A673 (cell line): ENCODE data around the gene ADGRG3. TPM values are rescaled to one million over a fixed set of nuclear protein-coding genes. Genes with fewer than 3 reads are reported as not detected.
A peak's percentile ranks its signal among the peaks of the same experiment; 100 is the strongest.

Experiments
- BruUV-seq: library from RNA; stranded (reverse); fragments of 400-500 nt; replicated peaks from 2 replicates; lab custom pipeline; 2021; lab: Mats Ljungman, UMichigan
- CTCF ChIA-PET: fragments of 300-600 bp; sonication (Branson Sonifier 250); formaldehyde crosslinking; loops from one replicate; lab custom pipeline; 2022; ENCODE audit warnings: antibody characterized with exemption; lab: Charles Lee
- POLR2A ChIA-PET: fragments of 300-600 bp; sonication (Branson Sonifier 250); formaldehyde crosslinking; loops from one replicate; lab custom pipeline; 2022; ENCODE audit warnings: antibody characterized with exemption; ENCODE audit not compliant: low non-redundant PET; lab: Charles Lee
- DNase-seq: peaks from one replicate; pipeline ENCODE4 v3.0.0-alpha.2; 2015; ENCODE audit warnings: low spot score
- H3K27ac ChIP-seq: fragments of 200-600 bp; sonication (generic); 2 replicates; pipeline ENCODE4 v1.5.1; 2016; ENCODE audit warnings: mixed run types, low read depth, mild to moderate bottlenecking, mixed read lengths, antibody characterized with exemption, low read length; ENCODE audit not compliant: poor library complexity, severe bottlenecking
- H3K27me3 ChIP-seq: fragments of 200-600 bp; sonication (generic); replicated peaks from 2 replicates; pipeline ENCODE4 v1.6.1; 2017; ENCODE audit warnings: mixed run types, low read depth, mild to moderate bottlenecking, mixed read lengths, antibody characterized with exemption, low read length; ENCODE audit not compliant: insufficient read depth, poor library complexity
- H3K36me3 ChIP-seq: fragments of 200-600 bp; sonication (generic); 2 replicates; pipeline ENCODE4 v1.6.1; 2016; ENCODE audit warnings: mixed run types, mild to moderate bottlenecking, mixed read lengths, antibody characterized with exemption, low read length; ENCODE audit not compliant: insufficient read depth, poor library complexity, severe bottlenecking
- H3K4me1 ChIP-seq: fragments of 200-600 bp; sonication (generic); 2 replicates; pipeline ENCODE4 v1.6.1; 2017; ENCODE audit warnings: mixed run types, mild to moderate bottlenecking, mixed read lengths, antibody characterized with exemption, low read length; ENCODE audit not compliant: insufficient read depth, poor library complexity, severe bottlenecking
- H3K4me3 ChIP-seq: fragments of 200-600 bp; sonication (generic); 2 replicates; pipeline ENCODE4 v1.5.1; 2016; ENCODE audit warnings: low read depth, mixed run types, mild to moderate bottlenecking, mixed read lengths, low read length; ENCODE audit not compliant: poor library complexity, severe bottlenecking
- H3K9me3 ChIP-seq: fragments of 200-600 bp; sonication (generic); 2 replicates; pipeline ENCODE4 v1.6.1; 2016; ENCODE audit warnings: mixed run types, low read depth, mild to moderate bottlenecking, mixed read lengths, antibody characterized with exemption, low read length; ENCODE audit not compliant: poor library complexity, severe bottlenecking
- EZH2 ChIP-seq: fragments of 200-600 bp; sonication (generic); IDR thresholded peaks from 2 replicates; pipeline ENCODE4 v1.6.1; 2017; ENCODE audit warnings: borderline replicate concordance, low read depth, mild to moderate bottlenecking, mixed read lengths, antibody characterized with exemption, low read length; ENCODE audit not compliant: poor library complexity, severe bottlenecking
- intact Hi-C: fragments of 100-400 bp; cut with micrococcal nuclease; formaldehyde crosslinking; loops from one replicate; pipeline ENCODE4 v1.10.0; 2022; ENCODE audit not compliant: unreplicated experiment
- total RNA-seq: library from RNA; stranded (reverse); gene quantifications from 2 replicates; pipeline ENCODE4 v1.2.3, GENCODE V29; 2021
- TF ChIP-seq, protein P1 (sequence below): fragments of 300-800, 200-600 bp; sonication (generic); conservative IDR thresholded peaks from 2 replicates; pipeline ENCODE4 v1.5.1; 2017; ENCODE audit warnings: low read depth, mild to moderate bottlenecking, antibody characterized with exemption, low read length, moderate library complexity, mixed read lengths

The ADGRG3 gene
- total RNA-seq, 1 experiment from 2014 or later: not detected

DNA sequence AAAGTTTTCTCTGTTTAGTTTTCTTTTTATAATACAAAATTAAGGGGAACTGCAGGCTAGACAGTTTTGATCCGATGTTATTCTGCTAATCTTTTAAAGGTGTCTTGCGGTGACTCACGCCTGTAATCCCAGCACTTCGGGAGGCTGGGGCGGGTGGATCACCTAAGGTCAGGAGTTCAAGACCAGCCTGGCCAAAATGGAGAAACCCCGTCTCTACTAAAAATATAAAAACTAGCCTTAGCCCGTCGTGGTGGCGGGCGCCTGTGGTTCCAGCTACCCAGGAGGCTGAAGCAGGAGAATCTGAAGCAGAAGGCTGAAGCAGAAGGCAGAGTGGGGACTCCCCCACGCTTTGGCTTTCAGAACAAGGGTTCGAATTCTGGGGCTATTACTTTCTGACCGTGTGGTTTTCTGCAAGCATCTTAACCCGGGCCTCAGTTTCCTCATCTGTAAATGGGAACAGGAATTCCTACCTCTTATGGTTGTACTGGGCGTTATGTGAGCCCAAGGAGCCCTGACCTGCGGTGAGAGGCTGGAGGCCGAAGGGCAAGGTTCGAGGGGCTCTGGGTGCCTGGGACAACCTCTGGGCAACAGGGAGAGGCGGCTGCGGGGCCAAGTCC, 66.3 kb downstream of the ADGRG3 start:
- no peaks in the 10 kb centered on the region for H3K27me3 ChIP-seq
- peak overlapping the region; percentile 87 for H3K27ac ChIP-seq
- CTCF ChIA-PET: no interaction called here
- peaks cover 11% of the 10 kb centered on the region for H3K36me3 ChIP-seq
- H3K4me3 ChIP-seq: peak overlapping the region; percentile 61
- no peak for DNase-seq
- TSS peak; percentile 86 for BruUV-seq
- H3K9me3 ChIP-seq: peaks cover 9% of the 10 kb centered on the region
- intact Hi-C loops: no loop called here
- POLR2A ChIA-PET: no interaction called here
- TF ChIP-seq, protein P1, sequence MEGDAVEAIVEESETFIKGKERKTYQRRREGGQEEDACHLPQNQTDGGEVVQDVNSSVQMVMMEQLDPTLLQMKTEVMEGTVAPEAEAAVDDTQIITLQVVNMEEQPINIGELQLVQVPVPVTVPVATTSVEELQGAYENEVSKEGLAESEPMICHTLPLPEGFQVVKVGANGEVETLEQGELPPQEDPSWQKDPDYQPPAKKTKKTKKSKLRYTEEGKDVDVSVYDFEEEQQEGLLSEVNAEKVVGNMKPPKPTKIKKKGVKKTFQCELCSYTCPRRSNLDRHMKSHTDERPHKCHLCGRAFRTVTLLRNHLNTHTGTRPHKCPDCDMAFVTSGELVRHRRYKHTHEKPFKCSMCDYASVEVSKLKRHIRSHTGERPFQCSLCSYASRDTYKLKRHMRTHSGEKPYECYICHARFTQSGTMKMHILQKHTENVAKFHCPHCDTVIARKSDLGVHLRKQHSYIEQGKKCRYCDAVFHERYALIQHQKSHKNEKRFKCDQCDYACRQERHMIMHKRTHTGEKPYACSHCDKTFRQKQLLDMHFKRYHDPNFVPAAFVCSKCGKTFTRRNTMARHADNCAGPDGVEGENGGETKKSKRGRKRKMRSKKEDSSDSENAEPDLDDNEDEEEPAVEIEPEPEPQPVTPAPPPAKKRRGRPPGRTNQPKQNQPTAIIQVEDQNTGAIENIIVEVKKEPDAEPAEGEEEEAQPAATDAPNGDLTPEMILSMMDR: no peak
- no peak for TF ChIP-seq EZH2
- H3K4me1 ChIP-seq: peaks cover 11% of the 10 kb centered on the region

DNA sequence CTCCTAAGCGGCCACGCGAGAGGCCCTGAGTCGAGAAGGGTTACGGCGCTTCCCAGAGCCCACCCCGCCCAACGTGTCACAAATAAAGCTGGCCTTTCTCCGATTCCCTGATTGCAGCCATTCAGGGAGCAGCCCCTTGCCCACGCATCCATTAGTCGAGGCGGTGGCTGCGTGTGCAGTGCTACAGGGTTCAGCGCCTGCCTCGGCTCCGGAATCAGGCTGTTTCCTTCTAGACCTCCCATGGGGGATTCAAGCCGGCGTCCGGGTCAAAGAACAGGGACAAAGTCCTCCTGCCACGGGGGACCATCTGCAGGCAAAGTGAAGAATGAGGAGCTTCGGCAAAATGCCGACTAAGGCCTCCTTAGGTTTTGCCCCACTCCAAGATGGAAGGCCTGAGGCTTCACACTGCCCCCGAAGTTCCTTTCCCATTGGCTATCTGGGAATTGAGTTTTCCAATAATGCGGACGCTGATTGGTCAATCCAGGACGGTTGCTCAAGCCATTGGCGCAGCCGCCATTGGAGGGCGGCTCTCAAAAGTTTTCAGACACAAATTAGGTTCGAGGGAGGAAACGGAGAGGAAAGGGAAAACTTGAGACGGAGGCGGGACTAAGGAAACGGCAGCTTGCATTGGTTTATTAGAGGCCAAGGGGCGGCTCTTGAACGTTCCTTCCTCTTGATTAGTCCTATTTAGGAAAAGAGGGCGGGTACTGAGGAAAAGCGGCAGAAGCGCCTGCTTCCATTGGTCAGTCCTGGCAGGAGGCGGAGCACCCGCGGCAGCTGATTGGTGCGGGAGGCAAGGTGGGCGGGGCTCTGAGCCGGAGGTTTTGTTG, 67.0 kb downstream of the ADGRG3 start:
- Histone ChIP-seq H3K9me3 (peaks cover 9% of the 10 kb centered on the region), H3K4me1 (peaks cover 11% of the 10 kb centered on the region), H3K27ac (peak overlapping the region; percentile 87), H3K4me3 (peak overlapping the region; percentile 61), H3K27me3 (no peaks in the 10 kb centered on the region), H3K36me3 (peaks cover 14% of the 10 kb centered on the region)
- ChIA-PET POLR2A (interaction anchor here (0.5 to 0.6 kb wide), 3 partner anchors 93 to 751 kb away, joined by 3 to 13 read pairs (median 4); no protein-coding TSS in a partner anchor), CTCF (no interaction called here)
- no TSS peak for BruUV-seq
- intact Hi-C loops: no loop called here
- DNase-seq: peak; percentile 100
- TF ChIP-seq, protein P1: no peak
- no peak for TF ChIP-seq EZH2

DNA sequence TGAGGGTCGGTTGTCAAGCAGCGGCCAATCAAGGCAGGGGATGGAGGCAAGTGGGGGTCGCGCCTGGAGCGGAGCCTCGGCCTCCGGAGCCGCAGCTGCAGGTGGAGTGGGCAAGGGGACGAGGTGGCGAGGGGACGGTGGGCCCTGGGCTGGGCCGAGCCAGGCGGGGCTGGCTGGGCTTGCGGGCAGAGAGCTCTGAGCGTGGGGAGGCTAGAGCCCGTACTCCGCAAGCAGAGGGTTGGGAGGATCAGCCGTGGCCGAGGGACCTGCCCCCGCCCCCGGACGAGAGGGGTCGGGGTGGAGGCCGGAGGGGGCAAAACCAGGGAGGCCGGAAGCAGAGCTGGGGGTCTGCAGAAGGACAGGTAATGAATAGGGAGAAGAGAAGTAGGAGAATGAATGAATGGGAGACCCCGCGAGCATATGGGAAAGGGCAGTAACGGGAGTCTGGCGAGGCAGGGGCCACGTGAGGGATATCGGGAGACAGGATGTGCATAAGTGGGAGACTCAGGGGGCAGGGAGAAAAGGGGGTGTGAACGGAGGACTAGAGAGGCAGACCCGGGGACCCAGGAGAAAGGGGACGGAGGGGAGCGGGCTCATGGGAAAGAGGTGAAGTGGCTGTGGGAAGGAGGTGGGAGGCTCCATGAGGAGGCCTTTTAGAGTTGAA, 67.8 kb downstream of the ADGRG3 start, which contains the start of gene KATNB1:
Gene KATNB1, plus strand, starts transcription at position 16 of the 664 bp plus-strand sequence. CDS start 1,474 bp downstream, outside the sequence.
- intact Hi-C loops: no loop called here
- H3K27ac ChIP-seq: peak within 1 kb of the TSS; percentile 87
- H3K9me3 ChIP-seq: peaks cover 9% of the 10 kb centered on the region
- H3K27me3 ChIP-seq: no peaks in the 10 kb centered on the region
- ChIA-PET POLR2A (interaction anchor here (0.6 kb wide), 2 partner anchors 93 to 752 kb away, joined by 3 to 4 read pairs; no protein-coding TSS in a partner anchor), CTCF (interaction anchor here (1.0 kb wide), 1 partner anchor 145 kb away, joined by 6 read pairs; no protein-coding TSS in a partner anchor)
- TF ChIP-seq, protein P1: no peak
- no peak for TF ChIP-seq EZH2
- no peak for DNase-seq
- H3K4me3 ChIP-seq: peak within 1 kb of the TSS; percentile 61
- H3K4me1 ChIP-seq: peaks cover 16% of the 10 kb centered on the region
- H3K36me3 ChIP-seq: peaks cover 14% of the 10 kb centered on the region
- no TSS peak for BruUV-seq
